AG04449 (cell line): Measurements from ENCODE around the gene IRGQ.

Source experiments
- CTCF ChIA-PET: fragments of 350-600 bp; formaldehyde crosslinking; extraction: SDS; loops from one replicate; lab custom pipeline; 2021; ENCODE audit warnings: antibody characterized with exemption; lab: Yijun Ruan, JAX
- POLR2A ChIA-PET: fragments of 400-600, 350-600 bp; formaldehyde crosslinking; extraction: SDS; loops from one replicate; lab custom pipeline; 2020; ENCODE audit warnings: antibody characterized with exemption, inconsistent platforms; lab: Yijun Ruan, JAX
- DNase-seq: peaks from one replicate; pipeline ENCODE4 v3.0.0-alpha.2; 2010; ENCODE audit warnings: low read depth, low spot score
- H3K4me3 ChIP-seq: 2 replicates; pipeline ENCODE4 v1.5.1; 2011; ENCODE audit warnings: low read depth, mild to moderate bottlenecking, control low read depth, low read length
- TF ChIP-seq, protein P1 (sequence below): IDR thresholded peaks from one replicate; pipeline ENCODE4 v1.5.1; 2011; ENCODE audit warnings: mild to moderate bottlenecking, moderate library complexity, low read length, control low read depth, inconsistent platforms; ENCODE audit not compliant: insufficient read depth; ENCODE audit errors: missing control alignments

Gene IRGQ

GRCh38 chr19:43546581-43546980 lies 49.4 kb downstream of the IRGQ start:
- ChIA-PET POLR2A (no interaction called here), CTCF (interaction anchor here (4.0 to 17.0 kb wide), 2 partner anchors 10 to 11 kb away, joined by 23 to 208 read pairs; no protein-coding TSS in a partner anchor)
- H3K4me3 ChIP-seq = no peak overlapping the region
- TF ChIP-seq, protein P1, sequence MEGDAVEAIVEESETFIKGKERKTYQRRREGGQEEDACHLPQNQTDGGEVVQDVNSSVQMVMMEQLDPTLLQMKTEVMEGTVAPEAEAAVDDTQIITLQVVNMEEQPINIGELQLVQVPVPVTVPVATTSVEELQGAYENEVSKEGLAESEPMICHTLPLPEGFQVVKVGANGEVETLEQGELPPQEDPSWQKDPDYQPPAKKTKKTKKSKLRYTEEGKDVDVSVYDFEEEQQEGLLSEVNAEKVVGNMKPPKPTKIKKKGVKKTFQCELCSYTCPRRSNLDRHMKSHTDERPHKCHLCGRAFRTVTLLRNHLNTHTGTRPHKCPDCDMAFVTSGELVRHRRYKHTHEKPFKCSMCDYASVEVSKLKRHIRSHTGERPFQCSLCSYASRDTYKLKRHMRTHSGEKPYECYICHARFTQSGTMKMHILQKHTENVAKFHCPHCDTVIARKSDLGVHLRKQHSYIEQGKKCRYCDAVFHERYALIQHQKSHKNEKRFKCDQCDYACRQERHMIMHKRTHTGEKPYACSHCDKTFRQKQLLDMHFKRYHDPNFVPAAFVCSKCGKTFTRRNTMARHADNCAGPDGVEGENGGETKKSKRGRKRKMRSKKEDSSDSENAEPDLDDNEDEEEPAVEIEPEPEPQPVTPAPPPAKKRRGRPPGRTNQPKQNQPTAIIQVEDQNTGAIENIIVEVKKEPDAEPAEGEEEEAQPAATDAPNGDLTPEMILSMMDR = no peak
- no peak for DNase-seq

GRCh38 chr19:43545981-43546380 lies 50.0 kb downstream of the IRGQ start:
- DNase-seq = no peak
- ChIA-PET CTCF (interaction anchor here (4.0 to 17.0 kb wide), 2 partner anchors 10 to 11 kb away, joined by 23 to 208 read pairs; no protein-coding TSS in a partner anchor), POLR2A (no interaction called here)
- TF ChIP-seq, protein P1 = no peak
- no peak overlapping the region for H3K4me3 ChIP-seq

DNA sequence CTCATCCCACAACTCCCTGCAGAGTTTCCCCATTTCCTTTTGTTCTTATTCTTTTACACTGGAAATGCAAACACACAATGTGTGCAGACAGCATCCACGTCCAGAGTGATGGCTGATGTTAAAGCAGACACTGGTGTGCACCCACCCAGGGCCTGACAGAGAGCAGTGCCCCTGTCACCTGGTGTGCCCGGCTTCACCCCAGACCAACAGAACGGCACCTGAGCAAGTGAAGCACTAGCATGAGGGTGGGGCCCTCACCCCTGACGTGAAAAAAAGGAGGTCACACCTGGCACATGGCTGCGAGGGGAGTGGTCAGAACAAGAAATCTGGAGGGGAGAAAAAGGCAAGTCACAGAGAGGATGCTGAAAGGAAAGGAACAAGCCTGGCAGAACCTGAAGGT lies 50.7 kb downstream of the IRGQ start:
- H3K4me3 ChIP-seq = no peak overlapping the region
- CTCF ChIA-PET = interaction anchor here (0.9 to 17.0 kb wide), 4 partner anchors 10 to 49 kb away, joined by 3 to 208 read pairs (median 14); partner anchors contain the start of gene ZNF575
- POLR2A ChIA-PET = no interaction called here
- TF ChIP-seq, protein P1 = no peak
- DNase-seq = no peak

DNA sequence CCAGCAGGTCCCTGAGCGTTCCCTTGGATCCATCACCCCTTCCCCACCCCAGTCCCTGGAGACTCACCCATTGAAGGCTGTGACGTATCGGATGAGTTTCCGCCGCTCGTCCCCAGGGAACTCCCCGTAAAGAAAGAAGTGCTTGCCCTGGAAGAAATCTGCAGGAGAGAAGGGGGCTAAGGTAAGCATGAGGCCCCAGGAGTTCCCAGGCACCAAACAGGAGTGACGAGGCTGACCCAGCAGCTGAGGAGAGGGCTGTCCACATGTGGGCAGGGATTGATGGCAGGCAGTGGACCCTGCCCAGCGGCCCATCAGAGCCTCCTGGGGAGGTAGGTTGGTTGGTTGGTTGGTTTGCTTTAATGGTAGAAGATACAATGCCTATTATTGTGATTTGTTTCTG lies 51.9 kb downstream of the IRGQ start:
- CTCF ChIA-PET = interaction anchor here (1.0 to 17.0 kb wide), 3 partner anchors 8 to 51 kb away, joined by 5 to 208 read pairs (median 23); no protein-coding TSS in a partner anchor
- no peak overlapping the region for H3K4me3 ChIP-seq
- POLR2A ChIA-PET = no interaction called here
- DNase-seq = no peak
- TF ChIP-seq, protein P1 = no peak

DNA sequence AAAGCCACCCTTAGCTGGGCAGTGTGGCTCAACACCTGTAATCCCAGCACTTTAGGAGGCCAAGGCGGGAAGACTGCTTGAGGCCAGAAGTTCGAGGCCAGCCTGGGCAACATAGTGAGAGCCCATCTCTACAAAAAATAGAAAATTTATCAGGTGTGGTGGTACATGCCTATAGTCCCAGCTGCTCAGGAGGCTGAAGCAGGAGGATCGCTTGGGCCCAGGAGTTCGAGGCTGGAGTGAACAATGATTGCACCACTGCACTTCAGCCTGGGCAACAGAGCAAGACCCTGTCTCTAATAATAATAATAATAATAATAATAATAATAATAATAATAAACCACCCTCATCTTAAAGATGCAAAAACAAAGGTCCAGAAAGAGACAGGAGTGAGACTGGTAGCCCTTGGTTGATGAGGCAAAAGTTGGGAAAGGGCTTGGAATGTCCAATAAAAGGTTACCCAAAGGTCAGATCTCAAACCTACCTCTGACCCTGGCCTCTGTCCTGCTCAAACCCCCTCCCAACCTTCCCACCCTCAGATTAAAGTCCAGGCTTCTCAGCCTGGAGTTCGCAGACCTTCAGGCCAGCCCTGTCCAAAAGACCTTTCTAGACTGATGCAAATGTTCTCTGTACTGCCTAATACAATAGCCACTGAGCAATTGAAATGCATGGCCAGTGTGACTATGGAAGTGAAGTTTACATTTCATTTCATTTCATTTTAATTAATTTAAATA lies 53.8 kb downstream of the IRGQ start:
- TF ChIP-seq, protein P1 = no peak
- CTCF ChIA-PET = interaction anchor here (0.8 to 17.0 kb wide), 2 partner anchors 8 to 15 kb away, joined by 3 to 208 read pairs; no protein-coding TSS in a partner anchor
- no peak overlapping the region for H3K4me3 ChIP-seq
- DNase-seq = no peak
- POLR2A ChIA-PET = no interaction called here

DNA sequence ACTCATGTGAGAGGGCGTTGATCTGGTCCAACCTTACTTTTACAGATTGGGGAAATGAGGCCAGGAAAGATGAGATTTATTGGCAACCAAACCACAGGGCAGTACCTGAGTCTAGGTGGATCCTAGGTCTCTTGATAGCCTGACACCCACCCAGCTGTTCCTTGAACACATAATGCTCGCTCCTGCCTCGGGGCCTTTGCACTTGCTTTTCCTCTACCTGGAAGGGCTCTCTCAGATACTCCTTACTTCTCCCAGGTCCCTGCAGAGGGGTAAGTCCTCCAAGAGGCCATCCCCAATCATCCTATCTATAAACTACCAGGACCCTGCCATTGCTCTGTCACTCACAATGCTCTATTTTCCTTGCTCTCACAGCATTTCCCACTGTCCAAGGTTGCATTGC lies 55.6 kb downstream of the IRGQ start:
- TF ChIP-seq, protein P1 = no peak
- no peak for DNase-seq
- ChIA-PET CTCF (interaction anchor here (17.0 kb wide), 1 partner anchor 16 kb away, joined by 208 read pairs; no protein-coding TSS in a partner anchor), POLR2A (no interaction called here)
- no peak overlapping the region for H3K4me3 ChIP-seq
